ENCODE measurements around the gene MEGF6. TPM values are rescaled to one million over a fixed set of nuclear protein-coding genes. Genes with fewer than 3 reads are reported as not detected.

MEGF6 gene, protein sequence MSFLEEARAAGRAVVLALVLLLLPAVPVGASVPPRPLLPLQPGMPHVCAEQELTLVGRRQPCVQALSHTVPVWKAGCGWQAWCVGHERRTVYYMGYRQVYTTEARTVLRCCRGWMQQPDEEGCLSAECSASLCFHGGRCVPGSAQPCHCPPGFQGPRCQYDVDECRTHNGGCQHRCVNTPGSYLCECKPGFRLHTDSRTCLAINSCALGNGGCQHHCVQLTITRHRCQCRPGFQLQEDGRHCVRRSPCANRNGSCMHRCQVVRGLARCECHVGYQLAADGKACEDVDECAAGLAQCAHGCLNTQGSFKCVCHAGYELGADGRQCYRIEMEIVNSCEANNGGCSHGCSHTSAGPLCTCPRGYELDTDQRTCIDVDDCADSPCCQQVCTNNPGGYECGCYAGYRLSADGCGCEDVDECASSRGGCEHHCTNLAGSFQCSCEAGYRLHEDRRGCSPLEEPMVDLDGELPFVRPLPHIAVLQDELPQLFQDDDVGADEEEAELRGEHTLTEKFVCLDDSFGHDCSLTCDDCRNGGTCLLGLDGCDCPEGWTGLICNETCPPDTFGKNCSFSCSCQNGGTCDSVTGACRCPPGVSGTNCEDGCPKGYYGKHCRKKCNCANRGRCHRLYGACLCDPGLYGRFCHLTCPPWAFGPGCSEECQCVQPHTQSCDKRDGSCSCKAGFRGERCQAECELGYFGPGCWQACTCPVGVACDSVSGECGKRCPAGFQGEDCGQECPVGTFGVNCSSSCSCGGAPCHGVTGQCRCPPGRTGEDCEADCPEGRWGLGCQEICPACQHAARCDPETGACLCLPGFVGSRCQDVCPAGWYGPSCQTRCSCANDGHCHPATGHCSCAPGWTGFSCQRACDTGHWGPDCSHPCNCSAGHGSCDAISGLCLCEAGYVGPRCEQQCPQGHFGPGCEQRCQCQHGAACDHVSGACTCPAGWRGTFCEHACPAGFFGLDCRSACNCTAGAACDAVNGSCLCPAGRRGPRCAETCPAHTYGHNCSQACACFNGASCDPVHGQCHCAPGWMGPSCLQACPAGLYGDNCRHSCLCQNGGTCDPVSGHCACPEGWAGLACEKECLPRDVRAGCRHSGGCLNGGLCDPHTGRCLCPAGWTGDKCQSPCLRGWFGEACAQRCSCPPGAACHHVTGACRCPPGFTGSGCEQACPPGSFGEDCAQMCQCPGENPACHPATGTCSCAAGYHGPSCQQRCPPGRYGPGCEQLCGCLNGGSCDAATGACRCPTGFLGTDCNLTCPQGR (N-terminal part only)
- 102 and 106 TPM in 2 replicates for total RNA-seq

DNA sequence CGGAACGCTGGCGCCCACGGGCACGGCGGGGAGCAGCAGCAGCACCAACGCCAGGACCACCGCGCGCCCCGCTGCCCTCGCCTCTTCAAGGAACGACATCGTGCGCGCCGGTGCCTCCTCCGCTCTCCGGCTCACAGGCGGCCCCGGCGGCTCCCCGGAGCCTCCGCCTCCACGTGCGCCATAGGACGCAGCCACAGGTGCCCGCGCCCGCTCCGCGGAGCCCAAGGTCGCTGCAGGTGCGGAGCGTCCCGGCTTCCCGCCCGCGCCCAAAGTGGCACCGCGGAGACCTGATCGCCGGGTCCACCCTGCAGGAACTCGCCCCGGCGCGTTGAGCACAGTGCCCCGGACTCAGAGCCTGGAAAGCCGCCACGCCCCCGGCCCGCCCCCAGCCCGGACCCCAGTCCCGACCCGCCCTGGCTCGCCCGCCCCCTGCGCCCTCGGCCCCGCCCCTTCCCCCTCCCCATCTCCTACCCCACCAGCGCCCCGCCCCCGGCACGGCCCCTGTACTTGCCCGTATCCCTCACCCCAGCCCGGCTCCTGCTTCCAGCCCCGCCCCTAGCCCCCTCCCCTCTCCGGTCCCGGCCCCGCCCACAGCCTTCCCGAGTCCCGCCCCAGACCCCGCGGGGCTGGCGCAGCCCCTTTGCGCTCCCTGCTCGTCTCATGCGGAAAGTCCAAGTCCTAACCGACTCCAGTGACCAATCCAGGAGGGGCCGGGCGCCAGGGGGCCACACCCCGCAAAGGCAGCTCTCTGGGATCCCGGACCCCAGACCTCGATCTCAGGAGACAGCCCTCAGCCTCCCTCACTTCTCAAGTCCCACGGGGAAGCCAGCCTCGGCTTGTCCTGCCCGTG, at the start of gene MEGF6:
Gene MEGF6 (minus strand): TSS at position 339 of the 850 bp plus-strand sequence. CDS start 240 bp downstream, at position 99.

DNA sequence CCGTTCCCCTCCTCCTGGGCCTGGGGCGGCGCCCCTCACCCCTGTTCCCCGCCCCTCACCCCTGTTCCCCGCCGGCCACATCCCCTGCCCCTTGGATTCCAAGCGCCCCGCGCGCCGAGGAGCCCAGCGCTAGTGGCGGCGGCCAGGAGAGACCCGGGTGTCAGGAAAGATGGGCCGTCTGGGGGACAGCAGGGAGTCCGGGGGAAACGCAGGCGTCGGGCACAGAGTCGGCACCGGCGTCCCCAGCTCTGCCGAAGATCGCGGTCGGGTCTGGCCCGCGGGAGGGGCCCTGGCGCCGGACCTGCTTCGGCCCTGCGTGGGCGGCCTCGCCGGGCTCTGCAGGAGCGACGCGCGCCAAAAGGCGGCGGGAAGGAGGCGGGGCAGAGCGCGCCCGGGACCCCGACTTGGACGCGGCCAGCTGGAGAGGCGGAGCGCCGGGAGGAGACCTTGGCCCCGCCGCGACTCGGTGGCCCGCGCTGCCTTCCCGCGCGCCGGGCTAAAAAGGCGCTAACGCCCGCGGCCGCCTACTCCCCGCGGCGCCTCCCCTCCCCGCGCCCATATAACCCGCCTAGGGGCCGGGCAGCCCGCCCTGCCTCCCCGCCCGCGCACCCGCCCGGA, 40.7 kb upstream of the MEGF6 start, which contains the start of gene TP73:
Gene TP73 (plus strand): TSS at position 587 of the 618 bp plus-strand sequence. CDS start 29,850 bp downstream, outside the sequence.

DNA sequence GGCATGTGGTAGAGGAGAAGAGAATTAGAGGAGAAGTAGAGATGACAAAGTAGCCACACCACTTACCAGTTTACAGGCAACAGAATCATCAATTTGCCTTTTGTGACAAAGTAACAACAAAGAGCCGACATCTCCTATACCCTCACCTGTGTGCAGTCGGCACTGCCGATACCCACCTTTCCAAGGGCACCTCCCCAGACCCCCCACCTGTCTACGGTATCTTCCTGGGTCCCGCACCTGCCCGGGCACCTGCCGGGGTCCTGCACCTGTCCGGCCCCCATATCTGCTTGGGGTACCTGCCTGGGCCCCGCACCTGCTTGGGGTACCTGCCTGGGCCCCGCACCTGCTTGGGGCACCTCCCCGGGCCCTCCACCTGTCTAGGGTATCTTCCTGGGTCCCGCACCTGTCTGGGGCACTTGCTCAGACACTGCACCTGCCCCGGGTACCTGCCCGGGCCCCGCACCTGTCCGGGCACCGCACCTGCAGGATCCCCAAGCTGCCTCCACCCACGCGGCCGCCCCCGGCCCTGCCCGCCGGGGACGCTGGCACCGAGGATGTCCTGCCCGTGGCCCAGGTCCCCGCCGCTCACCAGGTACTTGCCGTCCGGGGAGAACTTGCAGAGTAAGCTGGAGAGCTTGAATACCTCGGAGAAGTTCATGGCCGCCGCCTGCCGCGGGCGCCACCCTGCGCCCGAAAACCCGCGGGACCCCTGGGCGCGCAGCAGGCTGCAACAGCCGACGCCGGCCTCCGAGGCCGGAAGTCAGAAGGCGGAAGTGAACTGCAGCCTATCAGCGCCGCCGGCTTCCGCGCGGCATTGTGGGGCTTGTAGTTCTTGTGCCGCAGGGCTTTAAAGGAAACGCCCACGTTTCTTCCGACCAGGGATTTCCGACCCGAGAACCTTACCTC, 38.3 kb upstream of the MEGF6 start, which contains the start of gene WRAP73:
Gene WRAP73 (minus strand): TSS at position 762 of the 906 bp plus-strand sequence. CDS start 104 bp downstream, at position 658.

DNA sequence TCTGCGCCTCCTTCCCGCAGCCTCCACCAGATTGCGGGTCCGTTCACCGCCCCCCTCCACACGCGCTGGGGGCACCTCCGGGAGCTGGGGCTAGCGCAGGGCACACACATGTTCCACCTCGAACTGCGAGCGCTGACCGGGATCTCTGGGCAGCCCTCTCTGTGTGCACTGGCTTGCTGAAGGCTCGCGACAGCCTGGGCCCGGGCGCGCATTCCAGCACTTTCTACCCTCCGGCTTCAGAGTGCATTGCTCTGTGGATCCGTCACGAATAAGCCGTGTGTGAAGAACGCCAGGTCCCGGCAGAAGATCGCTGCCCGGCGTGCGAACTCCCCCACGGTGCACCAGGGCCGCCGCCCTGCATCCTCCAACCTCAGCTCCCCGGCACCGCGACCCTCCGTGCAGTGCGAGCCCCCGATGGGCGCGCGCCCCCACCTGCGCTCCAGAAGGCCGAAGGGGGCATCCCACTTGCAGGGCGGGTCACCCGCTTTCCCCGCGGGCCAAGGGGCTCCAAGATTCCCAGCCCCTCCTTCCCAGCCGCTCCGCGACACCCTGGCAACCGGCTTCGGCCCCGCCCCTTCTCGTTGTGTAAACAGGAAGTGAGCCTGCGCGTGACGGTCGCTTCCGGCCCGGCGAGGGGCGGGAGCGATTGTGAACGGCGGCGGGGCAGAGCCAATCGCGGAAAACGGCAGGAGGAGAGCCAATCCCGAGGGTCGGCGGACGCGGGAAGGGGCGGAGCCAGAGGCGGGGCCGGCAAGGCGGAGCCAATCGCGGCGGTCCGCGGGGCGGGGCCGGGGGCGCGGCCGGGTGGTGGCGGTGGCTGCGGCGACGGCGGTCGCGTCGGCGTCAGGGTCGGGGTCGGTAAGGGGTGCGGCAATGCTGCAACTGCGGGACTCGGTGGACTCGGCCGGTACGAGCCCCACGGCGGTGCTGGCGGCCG, 13.2 kb upstream of the MEGF6 start, which contains the start of gene TPRG1L:
Gene TPRG1L (plus strand): TSS at position 816 of the 937 bp plus-strand sequence. CDS start 58 bp downstream, at position 874.

DNA sequence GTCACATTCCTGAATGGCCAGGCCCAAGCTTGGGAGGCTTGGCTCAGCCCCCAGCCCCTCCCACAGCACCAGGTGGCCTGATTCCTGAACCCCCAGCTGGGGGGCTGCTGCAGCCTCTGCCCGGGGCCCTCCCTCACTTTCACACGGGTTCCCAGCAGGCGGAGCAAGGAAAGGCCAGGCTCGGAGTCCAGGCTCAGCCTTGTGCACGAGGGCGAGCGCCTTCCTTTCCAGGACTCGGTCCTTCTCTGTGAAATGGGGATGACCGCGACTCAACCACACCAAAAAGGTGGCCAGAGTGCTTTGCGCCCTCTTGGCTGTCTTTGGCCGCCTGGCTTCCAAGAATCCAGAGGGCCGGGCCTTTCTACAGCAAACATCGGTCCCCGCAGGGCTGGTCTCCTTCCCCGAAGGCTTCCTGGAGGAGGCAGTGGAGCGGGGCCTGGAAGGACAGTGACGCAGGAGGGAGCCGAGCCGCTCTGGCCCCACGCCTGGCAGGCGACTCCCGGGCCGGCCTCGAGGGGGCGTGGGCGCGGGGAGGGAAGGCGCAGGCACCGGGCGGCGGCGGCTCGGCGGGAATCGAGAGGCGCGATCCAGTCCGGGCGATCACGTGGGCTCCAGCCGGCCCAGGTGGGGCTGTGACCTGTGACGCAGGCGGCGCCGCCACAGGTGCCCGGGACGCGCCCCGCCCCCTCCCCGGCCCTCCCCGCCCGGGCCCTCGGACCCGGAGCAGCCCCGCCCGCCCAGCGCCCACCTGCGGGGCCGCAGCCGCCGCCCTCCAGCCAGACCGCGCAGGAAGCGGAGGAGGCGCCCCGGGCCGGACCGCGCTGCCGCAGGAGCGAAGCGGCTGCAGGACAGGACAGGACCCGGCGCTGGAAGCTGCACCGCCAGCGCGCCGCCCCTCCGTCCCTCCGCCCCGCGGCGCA, 157.2 kb downstream of the MEGF6 start, which contains the start of gene ARHGEF16:
Gene ARHGEF16 (plus strand): TSS at position 775 of the 920 bp plus-strand sequence. CDS start 8,420 bp downstream, outside the sequence.

Small RNAs within 50 kb of the gene (small RNA-seq; reads per million reads assigned to genes)
- not detected for gene MIR551A

Other genes starting within 250 kb of the MEGF6 start
- 0.11 and 0.13 TPM in 2 replicates for gene ARHGEF16, start 156.8 kb downstream of the MEGF6 start, total RNA-seq
- 28.0 and 32.9 TPM in 2 replicates for gene TPRG1L, start 13.5 kb upstream of the MEGF6 start, total RNA-seq
- 8.6 and 9.0 TPM in 2 replicates for gene WRAP73, start 38.6 kb upstream of the MEGF6 start, total RNA-seq
- 0.22 TPM in 1 of 2 replicates, not detected in the other for gene TP73, start 41.0 kb upstream of the MEGF6 start, total RNA-seq
- not detected in 2 replicates for gene CCDC27, start 140.9 kb upstream of the MEGF6 start, total RNA-seq
- gene SMIM1, start 161.2 kb upstream of the MEGF6 start, total RNA-seq: 0.54 TPM in 1 of 2 replicates, not detected in the other
- 25.0 and 25.1 TPM in 2 replicates for gene LRRC47, start 185.0 kb upstream of the MEGF6 start, total RNA-seq
- gene CEP104, start 245.7 kb upstream of the MEGF6 start, total RNA-seq: 18.9 and 20.4 TPM in 2 replicates
- 6.4 TPM in 2 replicates for gene DFFB, start 246.0 kb upstream of the MEGF6 start, total RNA-seq